Vagina (tissue), 2 donors: ENCODE results near the gene PDE4D.

Experiments used
- CTCF ChIP-seq, 3 experiments: fragments of 450-650 bp in 2 of 3; fragments of 200-600 bp in 1 of 3; sonication (generic) in 1 of 3; IDR thresholded peaks; one replicate each; pipeline ENCODE4 v1.5.1; 2017 to 2019; ENCODE audit warnings: antibody characterized with exemption in 3 of 3, mild to moderate bottlenecking in 2 of 3, moderate library complexity in 2 of 3
- POLR2AphosphoS5 ChIP-seq, 2 donors: sonication (generic); formaldehyde crosslinking; IDR thresholded peaks; one replicate each; pipeline ENCODE4 v1.9.0; 2017; ENCODE audit warnings: antibody characterized with exemption in 2 of 2, mild to moderate bottlenecking in 2 of 2, low read depth in 1 of 2; ENCODE audit not compliant: insufficient read depth in 1 of 2

DNA sequence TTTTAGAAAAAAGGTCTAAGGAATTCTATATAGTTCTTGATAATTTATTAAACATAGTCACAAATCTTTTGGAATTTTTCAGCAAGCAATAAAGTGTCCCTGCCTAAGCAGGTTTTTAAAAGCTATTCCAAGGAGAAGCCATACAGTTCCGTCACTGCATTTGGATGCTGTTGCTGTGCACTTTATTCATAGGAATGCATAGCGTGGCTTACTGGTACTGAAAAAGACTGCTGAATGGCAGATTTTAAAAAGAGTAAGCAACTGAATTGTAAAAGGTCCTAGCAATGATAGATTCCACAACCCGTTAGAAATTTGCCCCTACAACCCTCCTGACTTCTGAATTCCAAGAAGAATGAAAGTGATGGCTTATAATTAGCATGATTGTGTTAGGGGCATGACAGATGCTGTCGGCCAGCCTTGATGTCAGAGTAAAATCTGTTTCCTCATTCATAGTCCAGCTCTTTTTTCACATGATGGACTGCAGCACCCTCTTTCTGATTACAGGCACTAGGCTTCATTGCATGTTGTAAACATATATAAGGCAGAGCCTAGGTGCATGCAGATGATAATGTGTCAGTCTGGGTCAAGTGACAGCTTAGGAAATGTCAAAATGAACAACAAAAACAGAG, 227.0 kb downstream of the PDE4D start:
- TF ChIP-seq CTCF (IDR thresholded peaks at IDR 0.05) (no peak), POLR2AphosphoS5 (IDR thresholded peaks at IDR 0.05; ENCODE audit: insufficient read depth in 1 of 2, low read depth in 1 of 2) (no peak)
